GM18858 (cell line): ENCODE data around the gene FTHL17.

Experiments
- ATAC-seq: cut with Tn5 transposase; IDR thresholded peaks from one replicate; pipeline ENCODE4 v1.9.1; 2021; ENCODE audit not compliant: unreplicated experiment

FTHL17 gene

DNA sequence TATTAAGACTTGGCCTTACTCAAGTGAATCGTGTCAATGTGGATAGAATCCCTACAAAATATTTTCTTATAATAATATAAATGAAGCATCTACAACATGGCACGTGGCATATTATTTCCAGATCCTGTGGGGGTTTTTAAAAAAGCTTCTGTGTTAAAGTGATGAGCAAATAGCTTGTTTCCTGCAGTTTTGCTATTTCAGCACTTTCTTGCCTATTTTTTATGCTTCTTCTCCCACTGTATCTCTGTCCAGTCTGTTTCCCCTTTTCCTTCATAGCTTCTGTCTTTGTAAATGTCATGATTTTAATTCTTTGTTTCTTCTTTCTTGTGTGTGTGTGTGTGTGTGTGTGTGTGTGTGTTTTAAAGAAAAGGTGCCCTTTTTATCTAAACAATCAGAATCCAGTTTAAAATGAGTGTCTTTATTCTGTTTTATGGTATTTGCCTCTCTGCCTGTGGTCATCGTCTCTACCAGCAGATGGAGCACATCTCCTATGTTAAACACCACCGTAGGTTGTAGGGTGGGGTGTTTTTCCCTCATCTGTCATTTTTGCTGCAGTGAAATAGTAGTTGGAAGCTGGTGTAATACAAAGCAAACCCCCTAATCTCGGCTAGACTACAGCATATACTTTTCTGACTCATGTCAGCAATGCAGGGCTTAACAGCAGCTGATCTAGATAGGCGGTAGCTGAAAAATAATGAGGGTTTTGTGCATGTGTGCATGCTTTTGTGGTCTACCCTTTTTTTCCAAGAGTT, 33.1 kb downstream of the FTHL17 start:
- ATAC-seq: peak; percentile 32

DNA sequence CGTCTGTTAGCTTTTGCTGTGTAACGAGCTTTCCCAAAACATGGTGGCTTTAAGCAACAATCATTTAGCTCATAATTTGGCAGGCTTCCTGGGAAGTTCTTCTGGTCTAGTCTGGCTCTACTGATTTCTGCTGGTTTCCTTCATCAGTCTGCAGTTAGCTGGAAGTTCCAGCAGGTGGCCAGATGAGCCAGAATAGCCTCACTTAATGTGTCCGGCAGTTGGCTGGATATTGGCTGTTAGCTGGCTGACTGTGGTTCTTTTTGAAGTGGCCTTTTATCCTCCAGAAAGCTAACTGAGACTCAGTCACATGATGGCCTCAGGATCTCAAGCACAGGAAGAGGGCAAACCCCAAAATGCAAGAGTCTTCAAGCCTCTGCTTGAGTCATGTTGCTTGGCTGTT, 34.9 kb downstream of the FTHL17 start:
- ATAC-seq: peak; percentile 81

DNA sequence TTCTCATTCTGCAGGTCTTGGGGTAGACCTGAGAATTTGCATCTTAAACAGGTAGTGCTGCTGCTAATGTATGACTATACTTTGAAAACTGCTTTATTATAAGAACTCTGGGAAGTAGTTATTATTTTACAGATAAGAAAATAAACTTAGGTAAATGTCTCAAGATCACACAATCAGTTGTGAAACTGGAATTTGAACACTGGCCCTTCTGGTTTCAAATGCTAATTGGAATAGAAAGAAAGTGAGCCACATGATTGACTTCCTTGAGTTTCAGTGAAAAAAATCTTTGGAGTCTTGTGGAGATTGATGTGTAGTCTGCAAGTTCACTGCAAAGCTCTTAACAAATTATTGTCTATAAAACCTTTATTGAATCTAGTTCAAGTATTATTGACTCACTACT, 44.5 kb downstream of the FTHL17 start:
- ATAC-seq: no peak

DNA sequence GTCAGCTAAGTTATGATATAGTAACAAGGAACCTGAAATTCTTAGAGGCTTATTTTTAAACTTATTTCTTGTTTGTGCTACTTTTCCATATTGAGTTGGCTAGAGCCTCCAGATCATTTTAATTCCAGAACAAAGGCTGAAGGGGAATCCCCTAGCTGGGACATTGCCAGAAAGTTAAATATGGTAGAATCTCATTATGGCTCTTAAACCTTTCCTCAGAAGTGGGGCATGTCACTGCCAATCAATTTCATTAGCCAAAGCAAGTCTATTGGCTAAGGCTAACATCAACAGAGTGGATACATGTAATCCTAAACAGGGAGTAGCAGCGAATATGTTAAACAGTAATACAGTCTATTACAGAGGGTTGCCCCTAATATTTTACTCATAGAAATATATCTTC, 47.0 kb downstream of the FTHL17 start:
- ATAC-seq: no peak

DNA sequence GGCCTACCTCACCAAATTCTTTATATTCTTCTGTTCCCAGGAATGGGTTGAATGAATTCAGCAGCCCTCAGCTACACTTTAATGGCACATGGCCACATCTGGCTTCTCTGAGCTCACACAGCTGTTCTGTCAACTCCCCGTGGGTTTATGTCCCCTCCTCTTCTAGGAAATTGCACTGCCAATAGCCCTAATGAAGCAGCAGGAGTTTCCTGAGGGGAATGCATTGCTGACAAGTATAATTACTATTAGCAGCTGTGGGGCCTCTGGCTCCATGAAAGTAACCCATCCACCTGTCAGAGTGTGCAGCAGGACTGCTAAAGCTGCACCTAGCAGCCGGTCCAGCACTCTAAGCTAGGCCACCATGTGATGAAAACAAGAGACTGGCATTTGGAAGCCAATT, 50.3 kb downstream of the FTHL17 start:
- ATAC-seq: no peak
